HFFc6 (cell line): Measurements from ENCODE around the gene WDR47. TPM values are rescaled to one million over a fixed set of nuclear protein-coding genes. Genes with fewer than 3 reads are reported as not detected.

Experiments
- DNase-seq: peaks from one replicate; pipeline ENCODE4 v3.0.0-alpha.2; 2018
- H3K27ac Mint-ChIP-seq: 2 replicates; pipeline ENCODE4 v1.8.0; 2020; ENCODE audit warnings: mild to moderate bottlenecking, mixed read lengths
- H3K27me3 Mint-ChIP-seq: 2 replicates; pipeline ENCODE4 v1.8.0; 2021; ENCODE audit warnings: mild to moderate bottlenecking, moderate library complexity, mixed read lengths; ENCODE audit not compliant: insufficient read depth
- H3K36me3 Mint-ChIP-seq: 2 replicates; pipeline ENCODE4 v1.8.0; 2021; ENCODE audit warnings: low read depth, mixed read lengths
- H3K4me1 Mint-ChIP-seq: 2 replicates; pipeline ENCODE4 v1.8.0; 2020; ENCODE audit warnings: low read depth, mixed read lengths
- H3K4me3 Mint-ChIP-seq: 2 replicates; pipeline ENCODE4 v1.8.0; 2020; ENCODE audit warnings: mild to moderate bottlenecking, moderate library complexity, mixed read lengths
- H3K9me3 Mint-ChIP-seq: 2 replicates; pipeline ENCODE4 v1.8.0; 2020; ENCODE audit warnings: mild to moderate bottlenecking, mixed read lengths
- CTCF ChIP-seq: fragments of 200-600 bp; sonication (generic); IDR thresholded peaks from 2 replicates; pipeline ENCODE4 v1.5.0; 2021; ENCODE audit warnings: antibody characterized with exemption, mild to moderate bottlenecking
- total RNA-seq, 6 experiments: library from RNA; stranded (reverse); fragmentation: NEBNext Ultra II Directional; extraction: Animal tissue kit (Norgen Biotek cat#: 25700); gene quantifications; 2 replicates in 1 of 6; 3 replicates in 5 of 6; pipeline ENCODE4 v1.2.3, GENCODE V29; 2021

WDR47 gene
- total RNA-seq, 6 experiments from 2014 or later: 13.8 to 18.2 (median 17.5) TPM

GRCh38 chr1:109084563-109085517 lies 42.9 kb upstream of the WDR47 start:
- H3K4me1 Mint-ChIP-seq: peaks cover 27% of the 10 kb centered on the region
- TF ChIP-seq CTCF: no peak
- DNase-seq: no peak

GRCh38 chr1:109083923-109084322 lies 42.0 kb upstream of the WDR47 start:
- Mint-ChIP-seq H3K27ac (no peak overlapping the region), H3K4me3 (no peak overlapping the region), H3K27me3 (no peaks in the 10 kb centered on the region; the same call in 1 of the 2 replicates), H3K9me3 (no peaks in the 10 kb centered on the region), H3K4me1 (peaks cover 26% of the 10 kb centered on the region), H3K36me3 (peaks cover 1% of the 10 kb centered on the region)
- no peak for DNase-seq
- no peak for TF ChIP-seq CTCF

More at GRCh38 chr1:109084563-109085517, 42.9 kb upstream of the WDR47 start:
- H3K27ac Mint-ChIP-seq: no peak overlapping the region; the same call in 1 of the 2 replicates
- H3K27me3 Mint-ChIP-seq: no peaks in the 10 kb centered on the region; the same call in 1 of the 2 replicates
- H3K4me3 Mint-ChIP-seq: no peak overlapping the region
- peaks cover 10% of the 10 kb centered on the region for H3K36me3 Mint-ChIP-seq
- H3K9me3 Mint-ChIP-seq: peaks cover 5% of the 10 kb centered on the region; the same call in 1 of the 2 replicates

- Mint-ChIP-seq H3K36me3 (no peaks in the 10 kb centered on the region; the same call in 1 of the 2 replicates), H3K27ac (no peak overlapping the region), H3K27me3 (no peaks in the 10 kb centered on the region; the same call in 1 of the 2 replicates), H3K4me3 (no peak overlapping the region), H3K4me1 (peaks cover 25% of the 10 kb centered on the region), H3K9me3 (no peaks in the 10 kb centered on the region)
- TF ChIP-seq CTCF: no peak
- DNase-seq: no peak
These were observed 41.6 kb upstream of the WDR47 start for GRCh38 chr1:109083501-109083900.

- Mint-ChIP-seq H3K4me1 (peaks cover 30% of the 10 kb centered on the region), H3K9me3 (no peaks in the 10 kb centered on the region), H3K27me3 (no peaks in the 10 kb centered on the region; the same call in 1 of the 2 replicates), H3K36me3 (peaks cover 3% of the 10 kb centered on the region), H3K4me3 (peak overlapping the region; percentile 61; the same call in 1 of the 2 replicates), H3K27ac (peak overlapping the region; percentile 86)
- no peak for DNase-seq
- no peak for TF ChIP-seq CTCF
These were observed 38.7 kb upstream of the WDR47 start for GRCh38 chr1:109080441-109081082.

GRCh38 chr1:109079240-109079622 lies 37.3 kb upstream of the WDR47 start:
- H3K27me3 Mint-ChIP-seq: no peaks in the 10 kb centered on the region; the same call in 1 of the 2 replicates
- no peaks in the 10 kb centered on the region for H3K9me3 Mint-ChIP-seq
- peaks cover 33% of the 10 kb centered on the region for H3K4me1 Mint-ChIP-seq
- peak overlapping the region; percentile 86; the same call in 1 of the 2 replicates for H3K27ac Mint-ChIP-seq
- H3K36me3 Mint-ChIP-seq: peaks cover 15% of the 10 kb centered on the region
- TF ChIP-seq CTCF: no peak
- no peak for DNase-seq
- peak overlapping the region; percentile 61; the same call in 1 of the 2 replicates for H3K4me3 Mint-ChIP-seq
